ENCODE results near the gene ENAM.
"Not testable (repeated sequence)": the region's sequence is repeated elsewhere in the genome, so short reads cannot be mapped to it uniquely, and the experiment has no call there.

The ENAM gene

GRCh38 chr4:70634482-70634881 lies 5.9 kb downstream of the ENAM start:
- no peaks in the 10 kb centered on the region for H3F3A ChIP-seq (ENCODE audit: insufficient read depth, low read length)
- no peak overlapping the region for H2AFZ ChIP-seq (ENCODE audit: low read length)
- H3K27me3 ChIP-seq (replicated peaks; ENCODE audit: insufficient read depth, low read length), result no peaks in the 10 kb centered on the region

GRCh38 chr4:70637239-70637913 lies 8.8 kb downstream of the ENAM start:
- Histone ChIP-seq H3K4me3 (ENCODE audit: low read length) (no peak overlapping the region), H3K36me3 (replicated peaks; ENCODE audit: insufficient read depth, low read length) (no peaks in the 10 kb centered on the region), H3K9me3 (replicated peaks; ENCODE audit: insufficient read depth, low read length) (no peaks in the 10 kb centered on the region), H3K27ac (ENCODE audit: low read length) (no peak overlapping the region), H3F3A (ENCODE audit: insufficient read depth, low read length) (no peaks in the 10 kb centered on the region), H4K20me1 (ENCODE audit: insufficient read depth, low read length) (no peaks in the 10 kb centered on the region), H3K27me3 (replicated peaks; ENCODE audit: insufficient read depth, low read length) (no peaks in the 10 kb centered on the region), H3K9me2 (replicated peaks; ENCODE audit: insufficient read depth, low read length) (no peaks in the 10 kb centered on the region), H2AFZ (ENCODE audit: low read length) (no peak overlapping the region), H3K4me2 (ENCODE audit: low read depth, low read length) (no peak overlapping the region), H3K9ac (ENCODE audit: low read length) (no peak overlapping the region), H3K4me1 (ENCODE audit: low read length) (no peaks in the 10 kb centered on the region), H3K79me2 (ENCODE audit: low read length) (no peaks in the 10 kb centered on the region)
- DNase-seq, result no peak
- TF ChIP-seq EZH2 (optimal IDR thresholded peaks at IDR 0.05; ENCODE audit: low read depth, low read length), result no peak
- no peak for TF ChIP-seq CTCF (IDR thresholded peaks at IDR 0.05; ENCODE audit: low read length)
- TF ChIP-seq EZH2phosphoT487 (IDR thresholded peaks at IDR 0.05; ENCODE audit: low read length), result no peak

More at GRCh38 chr4:70634482-70634881, 5.9 kb downstream of the ENAM start:
- Histone ChIP-seq H3K36me3 (replicated peaks; ENCODE audit: insufficient read depth, low read length) (no peaks in the 10 kb centered on the region), H3K9ac (ENCODE audit: low read length) (no peak overlapping the region), H3K9me2 (replicated peaks; ENCODE audit: insufficient read depth, low read length) (no peaks in the 10 kb centered on the region), H3K9me3 (replicated peaks; ENCODE audit: insufficient read depth, low read length) (no peaks in the 10 kb centered on the region), H3K4me1 (ENCODE audit: low read length) (no peaks in the 10 kb centered on the region), H4K20me1 (ENCODE audit: insufficient read depth, low read length) (no peaks in the 10 kb centered on the region), H3K4me2 (ENCODE audit: low read depth, low read length) (no peak overlapping the region), H3K4me3 (ENCODE audit: low read length) (no peak overlapping the region), H3K79me2 (ENCODE audit: low read length) (no peaks in the 10 kb centered on the region), H3K27ac (ENCODE audit: low read length) (no peak overlapping the region)
- no peak for DNase-seq
- TF ChIP-seq CTCF (IDR thresholded peaks at IDR 0.05; ENCODE audit: low read length), result no peak
- no peak for TF ChIP-seq EZH2 (optimal IDR thresholded peaks at IDR 0.05; ENCODE audit: low read depth, low read length)

GRCh38 chr4:70640192-70640591 lies 11.6 kb downstream of the ENAM start:
- TF ChIP-seq EZH2phosphoT487 (IDR thresholded peaks at IDR 0.05; ENCODE audit: low read length), result no peak
- no peak for TF ChIP-seq CTCF (IDR thresholded peaks at IDR 0.05; ENCODE audit: low read length)
- H3K27ac ChIP-seq (ENCODE audit: low read length), result no peak overlapping the region
- H3K4me1 ChIP-seq (ENCODE audit: low read length), result peaks cover 7% of the 10 kb centered on the region
- no peak overlapping the region for H3K9ac ChIP-seq (ENCODE audit: low read length)
- no peak overlapping the region for H3K4me2 ChIP-seq (ENCODE audit: low read depth, low read length)
- H2AFZ ChIP-seq (ENCODE audit: low read length), result no peak overlapping the region
- H3K36me3 ChIP-seq (replicated peaks; ENCODE audit: insufficient read depth, low read length), result no peaks in the 10 kb centered on the region
- DNase-seq, result no peak
- peaks cover 8% of the 10 kb centered on the region; the same call in 1 of the 2 replicates for H3F3A ChIP-seq (ENCODE audit: insufficient read depth, low read length)
- peaks cover 11% of the 10 kb centered on the region for H3K79me2 ChIP-seq (ENCODE audit: low read length)
- H3K4me3 ChIP-seq (ENCODE audit: low read length), result no peak overlapping the region
- H4K20me1 ChIP-seq (ENCODE audit: insufficient read depth, low read length), result no peaks in the 10 kb centered on the region
- no peaks in the 10 kb centered on the region for H3K9me3 ChIP-seq (replicated peaks; ENCODE audit: insufficient read depth, low read length)
- H3K27me3 ChIP-seq (replicated peaks; ENCODE audit: insufficient read depth, low read length), result no peaks in the 10 kb centered on the region
- H3K9me2 ChIP-seq (replicated peaks; ENCODE audit: insufficient read depth, low read length), result no peaks in the 10 kb centered on the region

- H4K20me1 ChIP-seq (ENCODE audit: insufficient read depth, low read length); H2AFZ ChIP-seq (ENCODE audit: low read length); DNase-seq; H3K4me3 ChIP-seq (ENCODE audit: low read length); H3K9ac ChIP-seq (ENCODE audit: low read length); H3K4me2 ChIP-seq (ENCODE audit: low read depth, low read length); H3K9me2 ChIP-seq (replicated peaks; ENCODE audit: insufficient read depth, low read length); H3K27ac ChIP-seq (ENCODE audit: low read length); H3K9me3 ChIP-seq (replicated peaks; ENCODE audit: insufficient read depth, low read length); H3K27me3 ChIP-seq (replicated peaks; ENCODE audit: insufficient read depth, low read length); H3K4me1 ChIP-seq (ENCODE audit: low read length): not testable (repeated sequence)
- peaks cover 86% of the 10 kb centered on the region for H3F3A ChIP-seq (ENCODE audit: insufficient read depth, low read length)
- H3K79me2 ChIP-seq (ENCODE audit: low read length), result peaks cover 23% of the 10 kb centered on the region
- H3K36me3 ChIP-seq (replicated peaks; ENCODE audit: insufficient read depth, low read length), result peaks cover 30% of the 10 kb centered on the region
Observed at GRCh38 chr4:70650741-70651140, 22.2 kb downstream of the ENAM start.
